Trophoblast cell (in vitro differentiated cells and primary cell): ENCODE measurements around the gene WTIP.

ENCODE experiments used
- DNase-seq, 2 donors: peaks; one replicate each; pipeline ENCODE4 v3.0.0-alpha.2; 2016
- H2AFZ ChIP-seq: 2 replicates; pipeline ENCODE4 v1.6.1; 2013; ENCODE audit warnings: low read length, moderate library complexity, mild to moderate bottlenecking; ENCODE audit not compliant: insufficient read depth, poor library complexity
- H2AK5ac ChIP-seq: 2 replicates; pipeline ENCODE4 v1.6.1; 2013; ENCODE audit warnings: mild to moderate bottlenecking, low read length
- H2BK120ac ChIP-seq: 2 replicates; pipeline ENCODE4 v1.6.1; 2013; ENCODE audit warnings: low read length, mild to moderate bottlenecking, moderate library complexity; ENCODE audit not compliant: insufficient read depth, poor library complexity
- H2BK12ac ChIP-seq: 2 replicates; pipeline ENCODE4 v1.6.1; 2013; ENCODE audit warnings: mild to moderate bottlenecking, low read length, moderate library complexity
- H2BK5ac ChIP-seq: 2 replicates; pipeline ENCODE4 v1.6.1; 2013; ENCODE audit warnings: low read length, low read depth, moderate library complexity, mild to moderate bottlenecking; ENCODE audit not compliant: poor library complexity
- H3K14ac ChIP-seq: 2 replicates; pipeline ENCODE4 v1.6.1; 2013; ENCODE audit warnings: mild to moderate bottlenecking, low read length
- H3K18ac ChIP-seq: 2 replicates; pipeline ENCODE4 v1.6.1; 2013; ENCODE audit warnings: mild to moderate bottlenecking, low read length
- H3K23ac ChIP-seq: 2 replicates; pipeline ENCODE4 v1.6.1; 2013; ENCODE audit warnings: low read length
- H3K27ac ChIP-seq: 2 replicates; pipeline ENCODE4 v1.5.1; 2013; ENCODE audit warnings: low read depth, mild to moderate bottlenecking, inconsistent platforms, low read length, moderate library complexity
- H3K27me3 ChIP-seq: 2 replicates; pipeline ENCODE4 v1.6.1; 2013; ENCODE audit warnings: inconsistent platforms, mild to moderate bottlenecking, low read length, moderate library complexity; ENCODE audit not compliant: insufficient read depth
- H3K36me3 ChIP-seq, 2 experiments: 1 replicate in 1 of 2; 2 replicates in 1 of 2; pipeline ENCODE4 v1.6.1; 2013; ENCODE audit warnings: low read length in 2 of 2, mild to moderate bottlenecking in 2 of 2, moderate library complexity in 1 of 2; ENCODE audit not compliant: insufficient read depth in 2 of 2, control insufficient read depth in 1 of 2
- H3K4ac ChIP-seq: 2 replicates; pipeline ENCODE4 v1.6.1; 2013; ENCODE audit warnings: low read depth, mild to moderate bottlenecking, low read length, moderate library complexity
- H3K4me1 ChIP-seq, 2 experiments: 1 replicate in 1 of 2; 2 replicates in 1 of 2; pipeline ENCODE4 v1.6.1; 2013; ENCODE audit warnings: low read length in 2 of 2, mild to moderate bottlenecking in 2 of 2, moderate library complexity in 1 of 2; ENCODE audit not compliant: insufficient read depth in 2 of 2, control insufficient read depth in 1 of 2
- H3K4me2 ChIP-seq: 2 replicates; pipeline ENCODE4 v1.6.1; 2013; ENCODE audit warnings: inconsistent platforms, mild to moderate bottlenecking, low read length, moderate library complexity
- H3K4me3 ChIP-seq: 2 replicates; pipeline ENCODE4 v1.5.1; 2013; ENCODE audit warnings: mild to moderate bottlenecking, low read depth, low read length, inconsistent platforms
- H3K79me1 ChIP-seq: one replicate; pipeline ENCODE4 v1.6.1; 2013; ENCODE audit warnings: low read length
- H3K79me2 ChIP-seq: 2 replicates; pipeline ENCODE4 v1.6.1; 2013; ENCODE audit warnings: low read length, mild to moderate bottlenecking; ENCODE audit not compliant: control insufficient read depth, insufficient read depth, poor library complexity
- H3K9ac ChIP-seq: 2 replicates; pipeline ENCODE4 v1.6.1; 2013; ENCODE audit warnings: mild to moderate bottlenecking, low read length
- H3K9me3 ChIP-seq: 2 replicates; pipeline ENCODE4 v1.6.1; 2013; ENCODE audit warnings: low read depth, mild to moderate bottlenecking, control low read depth, inconsistent platforms, low read length; ENCODE audit not compliant: insufficient read depth
- H4K12ac ChIP-seq: 2 replicates; pipeline ENCODE4 v1.6.1; 2013; ENCODE audit warnings: low read depth, mild to moderate bottlenecking, low read length, moderate library complexity
- H4K8ac ChIP-seq: 2 replicates; pipeline ENCODE4 v1.6.1; 2013; ENCODE audit warnings: low read depth, mild to moderate bottlenecking, low read length, moderate library complexity
- H4K91ac ChIP-seq: one replicate; pipeline ENCODE4 v1.6.1; 2013; ENCODE audit warnings: low read depth, mild to moderate bottlenecking, low read length, moderate library complexity
- WGBS: extraction: QIAGEN DNeasy Blood & Tissue Kit; methylation state at CpG from one replicate; pipeline ENCODE4 v1.1.7; 2013; ENCODE audit warnings: missing lambda C conversion rate; ENCODE audit not compliant: insufficient read length, insufficient coverage; ENCODE audit errors: extremely low coverage; 5-methylcytosine and 5-hydroxymethylcytosine counted together

WTIP gene

GRCh38 chr19:34501339-34502320 is 20.1 kb downstream of the WTIP start:
- peak; percentile 96 to 99 for DNase-seq
- Histone ChIP-seq H3K23ac (no peak overlapping the region), H4K12ac (no peak overlapping the region), H4K8ac (no peak overlapping the region), H3K27me3 (no peaks in the 10 kb centered on the region), H3K79me1 (no peaks in the 10 kb centered on the region), H3K4me1 (peaks cover 0 to 3% of the 10 kb centered on the region in 2 experiments), H3K4me2 (no peak overlapping the region), H3K4ac (no peak overlapping the region), H3K79me2 (no peaks in the 10 kb centered on the region), H2AK5ac (no peak overlapping the region), H3K36me3 (peaks cover 28 to 30% of the 10 kb centered on the region in 2 experiments), H2BK12ac (no peak overlapping the region), H2AFZ (no peak overlapping the region), H3K18ac (no peak overlapping the region), H2BK5ac (no peak overlapping the region), H2BK120ac (no peak overlapping the region), H3K9me3 (no peaks in the 10 kb centered on the region), H3K9ac (no peak overlapping the region), H3K4me3 (no peak overlapping the region), H3K14ac (no peak overlapping the region), H3K27ac (no peak overlapping the region), H4K91ac (no peak overlapping the region)
- WGBS = no CpG with 5 or more reads among the region's 40 CpGs

GRCh38 chr19:34502582-34503411 is 21.2 kb downstream of the WTIP start:
- H3K4ac ChIP-seq = no peak overlapping the region
- no peak for DNase-seq

GRCh38 chr19:34503531-34504272 is 22.1 kb downstream of the WTIP start:
- no peak overlapping the region for H4K91ac ChIP-seq
- no peak overlapping the region for H3K27ac ChIP-seq
- no peak overlapping the region for H3K23ac ChIP-seq
- H3K18ac ChIP-seq = no peak overlapping the region
- no peak overlapping the region for H4K12ac ChIP-seq
- H3K4me3 ChIP-seq = no peak overlapping the region
- H3K36me3 ChIP-seq = peaks cover 11 to 14% of the 10 kb centered on the region in 2 experiments
- no peak overlapping the region for H2BK120ac ChIP-seq
- peaks cover 0 to 3% of the 10 kb centered on the region in 2 experiments for H3K4me1 ChIP-seq
- H3K4ac ChIP-seq = no peak overlapping the region
- H2AK5ac ChIP-seq = no peak overlapping the region
- 100% methylated on average over 2 of the region's 16 CpGs for WGBS
- no peak overlapping the region for H4K8ac ChIP-seq
- H2BK5ac ChIP-seq = no peak overlapping the region
- H2BK12ac ChIP-seq = no peak overlapping the region
- H2AFZ ChIP-seq = no peak overlapping the region
- no peak overlapping the region for H3K4me2 ChIP-seq
- H3K14ac ChIP-seq = no peak overlapping the region
- no peaks in the 10 kb centered on the region for H3K9me3 ChIP-seq
- no peak for DNase-seq
- H3K79me1 ChIP-seq = no peaks in the 10 kb centered on the region
- H3K27me3 ChIP-seq = no peaks in the 10 kb centered on the region
- H3K79me2 ChIP-seq = no peaks in the 10 kb centered on the region
- no peak overlapping the region for H3K9ac ChIP-seq

More at GRCh38 chr19:34502582-34503411, 21.2 kb downstream of the WTIP start:
- Histone ChIP-seq H3K14ac (no peak overlapping the region), H3K79me2 (no peaks in the 10 kb centered on the region), H3K4me2 (no peak overlapping the region), H4K8ac (no peak overlapping the region), H3K79me1 (no peaks in the 10 kb centered on the region), H3K36me3 (peaks cover 18 to 19% of the 10 kb centered on the region in 2 experiments), H4K12ac (no peak overlapping the region), H3K9me3 (no peaks in the 10 kb centered on the region), H3K18ac (no peak overlapping the region), H3K4me3 (no peak overlapping the region), H3K27me3 (no peaks in the 10 kb centered on the region), H3K23ac (no peak overlapping the region), H2BK120ac (no peak overlapping the region), H2AFZ (no peak overlapping the region), H3K4me1 (peaks cover 0 to 3% of the 10 kb centered on the region in 2 experiments), H4K91ac (no peak overlapping the region), H3K9ac (no peak overlapping the region), H2AK5ac (no peak overlapping the region), H2BK5ac (no peak overlapping the region), H2BK12ac (no peak overlapping the region), H3K27ac (no peak overlapping the region)
- WGBS = no CpG with 5 or more reads among the region's 15 CpGs

GRCh38 chr19:34504273-34504808 is 22.8 kb downstream of the WTIP start:
- Histone ChIP-seq H3K4me2 (no peak overlapping the region), H3K4me3 (no peak overlapping the region), H3K79me1 (no peaks in the 10 kb centered on the region), H2BK5ac (no peak overlapping the region), H3K4me1 (peaks cover 0 to 3% of the 10 kb centered on the region in 2 experiments), H2BK120ac (no peak overlapping the region), H3K79me2 (no peaks in the 10 kb centered on the region), H2BK12ac (no peak overlapping the region), H4K12ac (no peak overlapping the region), H3K14ac (no peak overlapping the region), H3K27me3 (no peaks in the 10 kb centered on the region), H3K27ac (no peak overlapping the region), H3K36me3 (peaks cover 11% of the 10 kb centered on the region in 2 experiments), H2AFZ (no peak overlapping the region), H2AK5ac (no peak overlapping the region), H3K9ac (no peak overlapping the region), H3K4ac (no peak overlapping the region), H3K23ac (no peak overlapping the region), H3K18ac (no peak overlapping the region), H4K91ac (no peak overlapping the region), H4K8ac (no peak overlapping the region), H3K9me3 (no peaks in the 10 kb centered on the region)
- no CpG with 5 or more reads among the region's 6 CpGs for WGBS
- DNase-seq = no peak
